ENCODE results near the gene TNMD. TPM values are rescaled to one million over a fixed set of nuclear protein-coding genes. Genes with fewer than 3 reads are reported as not detected.

The TNMD gene
- total RNA-seq, 2 donors from 2014 or later = not detected

- no peaks in the 10 kb centered on the region for H3K4me1 ChIP-seq (ENCODE audit: control insufficient read depth in 1 of 2, low read depth in 2 of 2)
- H3K4me3 ChIP-seq = no peak overlapping the region
- H3K27ac ChIP-seq = no peak overlapping the region
- no peak for DNase-seq (ENCODE audit: low spot score)
- no peaks in the 10 kb centered on the region for H3K9me3 ChIP-seq
- no peak for TF ChIP-seq CTCF (IDR thresholded peaks at IDR 0.05)
- H3K36me3 ChIP-seq = no peaks in the 10 kb centered on the region
- H3K27me3 ChIP-seq (replicated peaks; ENCODE audit: insufficient read depth) = no peaks in the 10 kb centered on the region
- no peak for ATAC-seq (ENCODE audit: insufficient number of reproducible peaks, low FRiP score, low read depth)
Measured at GRCh38 chrX:100600758-100601157, 16.0 kb downstream of the TNMD start.

- no peaks in the 10 kb centered on the region for H3K9me3 ChIP-seq
- no peak overlapping the region for H3K4me3 ChIP-seq
- no peak for ATAC-seq (ENCODE audit: insufficient number of reproducible peaks, low FRiP score, low read depth)
- no peaks in the 10 kb centered on the region for H3K4me1 ChIP-seq (ENCODE audit: control insufficient read depth in 1 of 2, low read depth in 2 of 2)
- DNase-seq (ENCODE audit: low spot score) = no peak
- no peak for TF ChIP-seq CTCF (IDR thresholded peaks at IDR 0.05)
- H3K36me3 ChIP-seq = no peaks in the 10 kb centered on the region
- no peaks in the 10 kb centered on the region for H3K27me3 ChIP-seq (replicated peaks; ENCODE audit: insufficient read depth)
- H3K27ac ChIP-seq = no peak overlapping the region
Measured at GRCh38 chrX:100606753-100607152, 22.0 kb downstream of the TNMD start.

GRCh38 chrX:100609591-100609990 lies 24.9 kb downstream of the TNMD start:
- ATAC-seq (ENCODE audit: insufficient number of reproducible peaks, low FRiP score, low read depth) (no peak), DNase-seq (ENCODE audit: low spot score) (no peak)
- Histone ChIP-seq H3K4me3 (no peak overlapping the region), H3K9me3 (no peaks in the 10 kb centered on the region), H3K4me1 (ENCODE audit: control insufficient read depth in 1 of 2, low read depth in 2 of 2) (no peaks in the 10 kb centered on the region), H3K27me3 (replicated peaks; ENCODE audit: insufficient read depth) (no peaks in the 10 kb centered on the region), H3K27ac (no peak overlapping the region), H3K36me3 (no peaks in the 10 kb centered on the region)
- TF ChIP-seq CTCF (IDR thresholded peaks at IDR 0.05) = no peak

GRCh38 chrX:100611951-100612350 lies 27.2 kb downstream of the TNMD start:
- Histone ChIP-seq H3K27me3 (replicated peaks; ENCODE audit: insufficient read depth) (no peaks in the 10 kb centered on the region), H3K4me1 (ENCODE audit: control insufficient read depth in 1 of 2, low read depth in 2 of 2) (no peaks in the 10 kb centered on the region), H3K36me3 (no peaks in the 10 kb centered on the region), H3K4me3 (no peak overlapping the region), H3K27ac (no peak overlapping the region), H3K9me3 (no peaks in the 10 kb centered on the region)
- no peak for TF ChIP-seq CTCF (IDR thresholded peaks at IDR 0.05)
- no peak for DNase-seq (ENCODE audit: low spot score)
- no peak for ATAC-seq (ENCODE audit: insufficient number of reproducible peaks, low FRiP score, low read depth)

GRCh38 chrX:100615005-100615404 lies 30.3 kb downstream of the TNMD start:
- ATAC-seq (ENCODE audit: insufficient number of reproducible peaks, low FRiP score, low read depth) (no peak), DNase-seq (ENCODE audit: low spot score) (no peak)
- no peak overlapping the region for H3K4me3 ChIP-seq
- TF ChIP-seq CTCF (IDR thresholded peaks at IDR 0.05) = no peak
- no peak overlapping the region for H3K27ac ChIP-seq
- no peaks in the 10 kb centered on the region for H3K9me3 ChIP-seq
- no peaks in the 10 kb centered on the region for H3K36me3 ChIP-seq
- H3K27me3 ChIP-seq (replicated peaks; ENCODE audit: insufficient read depth) = no peaks in the 10 kb centered on the region
- no peaks in the 10 kb centered on the region for H3K4me1 ChIP-seq (ENCODE audit: control insufficient read depth in 1 of 2, low read depth in 2 of 2)
